Left renal cortex interstitium (tissue), 4 donors: Measurements from ENCODE around the gene PLA2G2E. TPM values are rescaled to one million over a fixed set of nuclear protein-coding genes. Genes with fewer than 3 reads are reported as not detected.
"Not testable (repeated sequence)": the region's sequence is repeated elsewhere in the genome, so short reads cannot be mapped to it uniquely, and the experiment has no call there.

Experiments used
- DNase-seq, 4 donors: peaks; one replicate each; pipeline ENCODE4 v3.0.0-alpha.2; 2013; ENCODE audit warnings: low read depth in 4 of 4, low spot score in 2 of 4, missing footprints in 1 of 4
- polyA plus RNA-seq, 4 donors: library from polyadenylated mRNA; unstranded; fragments of 120-200 nt; gene quantifications; one replicate each; pipeline ENCODE4 v1.2.1, GENCODE V29; 2013; ENCODE audit not compliant: insufficient read length in 4 of 4

Gene PLA2G2E
- polyA plus RNA-seq, 4 donors = not detected

- no peak for DNase-seq
These were observed 35.3 kb downstream of the PLA2G2E start for GRCh38 chr1:19888112-19888511.

- DNase-seq = no peak
These were observed 37.6 kb downstream of the PLA2G2E start for GRCh38 chr1:19885821-19886220.

- no peak for DNase-seq
These were observed 39.1 kb downstream of the PLA2G2E start for GRCh38 chr1:19884312-19884711.

DNA sequence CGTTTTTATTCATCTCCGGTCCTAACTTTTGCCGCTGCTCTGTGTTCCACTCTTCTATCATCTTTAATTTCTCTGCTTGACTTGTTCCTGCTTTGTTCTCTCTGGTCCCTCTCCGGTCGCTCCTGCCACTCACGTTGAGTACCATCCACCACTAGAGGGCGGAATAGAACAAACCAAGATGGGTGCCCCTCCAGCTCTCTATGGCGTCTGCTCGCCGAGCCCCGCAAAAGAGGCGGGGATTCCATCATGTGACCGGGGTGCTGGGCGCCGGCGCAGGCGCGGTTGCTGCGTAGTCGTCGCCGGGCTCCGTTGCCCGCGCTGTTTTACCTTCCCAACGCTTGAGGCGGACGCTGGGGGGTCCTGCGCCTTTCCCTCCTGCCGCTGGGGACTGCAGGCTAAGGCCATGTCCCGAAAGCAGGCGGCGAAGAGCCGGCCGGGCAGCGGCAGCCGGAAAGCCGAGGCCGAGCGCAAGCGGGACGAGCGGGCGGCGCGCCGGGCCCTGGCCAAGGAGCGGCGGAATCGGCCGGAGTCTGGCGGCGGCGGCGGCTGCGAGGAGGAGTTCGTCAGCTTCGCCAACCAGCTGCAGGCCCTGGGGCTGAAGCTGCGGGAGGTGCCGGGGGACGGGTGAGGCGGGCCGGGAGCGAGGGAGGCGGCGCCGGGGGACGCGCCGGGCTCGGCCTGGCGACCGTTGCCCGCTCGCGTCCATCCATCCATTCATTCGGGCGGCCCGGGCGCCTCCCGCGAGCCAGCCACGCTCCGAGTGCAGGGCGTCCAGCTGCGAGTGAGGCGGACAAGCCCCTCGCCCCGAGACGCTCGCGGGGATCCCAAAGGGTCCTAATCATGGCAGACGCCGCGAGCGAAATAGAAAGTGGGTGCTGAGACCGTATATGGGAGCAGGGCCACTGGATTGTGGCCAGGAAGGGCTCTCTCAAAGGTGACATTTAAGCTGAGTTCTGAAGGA lies 41.0 kb downstream of the PLA2G2E start, which contains the start of gene OTUD3:
TSS of gene OTUD3 (plus strand) at position 285 of the 961 bp plus-strand sequence. CDS start at position 404, 119 bp downstream.
- peak; percentile 84 to 99 (median 96) for DNase-seq

- DNase-seq = not testable (repeated sequence)
These were observed 42.6 kb downstream of the PLA2G2E start for GRCh38 chr1:19880841-19881240.

DNA sequence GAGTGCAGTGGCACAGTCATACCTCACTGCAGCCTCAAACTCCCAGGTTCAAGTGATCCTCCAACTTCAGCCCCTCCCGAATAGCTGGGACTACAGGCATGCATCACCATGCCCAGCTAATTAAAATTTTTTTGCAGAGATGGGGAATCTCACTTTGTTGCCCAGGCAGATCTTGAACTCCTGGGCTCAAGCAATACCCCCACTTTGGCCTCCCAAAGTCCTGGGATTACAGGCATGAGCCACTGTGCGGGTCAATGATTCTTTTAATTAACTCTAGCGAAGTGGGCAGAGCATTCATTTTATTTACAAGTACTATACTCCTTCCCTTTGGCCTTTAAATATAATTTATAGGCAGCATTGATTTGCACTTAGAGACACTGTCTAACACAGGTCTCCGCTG lies 43.8 kb downstream of the PLA2G2E start:
- no peak for DNase-seq

DNA sequence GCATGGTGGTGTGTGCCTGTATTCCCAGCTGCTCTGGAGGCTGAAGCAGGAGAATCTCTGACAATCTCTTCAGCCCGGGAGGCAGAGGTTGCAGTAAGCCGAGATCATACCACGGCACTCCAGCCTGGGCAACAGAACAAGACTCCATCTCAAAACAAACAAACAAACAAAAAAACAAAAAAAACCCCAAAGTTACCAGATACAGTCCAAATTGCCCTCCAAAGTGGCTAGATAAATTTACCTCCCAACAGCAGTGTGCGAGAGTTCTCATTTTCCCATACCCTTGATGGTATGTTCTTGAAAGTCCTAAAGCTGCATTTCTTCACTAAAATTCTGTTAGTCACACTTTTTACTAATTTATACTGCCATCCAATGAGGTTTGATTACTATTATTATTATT lies 44.2 kb downstream of the PLA2G2E start:
- DNase-seq = no peak

- no peak for DNase-seq
These were observed 44.8 kb downstream of the PLA2G2E start for GRCh38 chr1:19878637-19878985.

- no peak for DNase-seq
These were observed 45.4 kb downstream of the PLA2G2E start for GRCh38 chr1:19877821-19878636.

GRCh38 chr1:19877181-19877750 lies 46.2 kb downstream of the PLA2G2E start:
- no peak for DNase-seq

DNA sequence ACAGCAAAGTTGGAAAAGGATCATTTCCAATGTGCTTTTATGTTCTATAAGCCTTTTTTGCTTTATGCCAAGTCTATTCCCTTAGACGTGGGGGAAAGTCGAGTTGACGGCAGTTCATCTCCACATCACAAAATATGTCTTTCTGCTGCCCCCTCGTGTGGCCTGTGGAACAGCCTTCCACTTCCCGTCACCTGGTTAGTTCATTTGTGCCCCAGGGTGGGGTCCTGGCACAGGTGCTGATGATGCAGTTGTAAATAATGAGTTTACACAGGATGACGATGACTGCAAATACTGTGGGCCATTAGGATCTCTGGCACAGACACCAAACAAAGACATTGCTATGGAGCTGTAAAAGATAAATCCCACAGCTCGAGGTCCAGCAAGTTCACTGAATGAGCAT lies 51.2 kb downstream of the PLA2G2E start:
- no peak for DNase-seq

Other genes with a start within 250 kb of the PLA2G2E start
- gene TMCO4, start 123.7 kb downstream of the PLA2G2E start, polyA plus RNA-seq = 10 to 100 TPM; 17.5 to 24.2 (median 18.8) TPM
- under 1 TPM; 0.27 to 0.56 (median 0.44) TPM for gene RNF186, start 108.3 kb downstream of the PLA2G2E start, polyA plus RNA-seq
- gene OTUD3, start 41.2 kb downstream of the PLA2G2E start, polyA plus RNA-seq = 10 to 100 TPM; 12.3 to 54.1 (median 21.2) TPM
- under 1 TPM in 1 of 4 donors, not detected in 3; 0.13 TPM for gene PLA2G2A, start 56.0 kb upstream of the PLA2G2E start, polyA plus RNA-seq
- gene PLA2G5, start 146.6 kb upstream of the PLA2G2E start, polyA plus RNA-seq = not detected
- gene PLA2G2D, start 195.9 kb upstream of the PLA2G2E start, polyA plus RNA-seq = under 1 TPM in 3 of 4 donors, not detected in 1; 0.05 to 0.06 (median 0.06) TPM
- under 1 TPM; 0.14 to 0.65 (median 0.37) TPM for gene PLA2G2F, start 215.7 kb upstream of the PLA2G2E start, polyA plus RNA-seq